Stimulated activated CD4-positive, alpha-beta T cell treated with anti-CD3 and anti-CD28 coated beads, Interleukin-2, amount 100 ng/mL, for 4 hours (primary cell): ENCODE results near the gene PARD6A.

Experiments
- DNase-seq: peaks from one replicate; pipeline ENCODE4 v3.0.0-alpha.2; 2020; ENCODE audit warnings: low read depth

The PARD6A gene

DNA sequence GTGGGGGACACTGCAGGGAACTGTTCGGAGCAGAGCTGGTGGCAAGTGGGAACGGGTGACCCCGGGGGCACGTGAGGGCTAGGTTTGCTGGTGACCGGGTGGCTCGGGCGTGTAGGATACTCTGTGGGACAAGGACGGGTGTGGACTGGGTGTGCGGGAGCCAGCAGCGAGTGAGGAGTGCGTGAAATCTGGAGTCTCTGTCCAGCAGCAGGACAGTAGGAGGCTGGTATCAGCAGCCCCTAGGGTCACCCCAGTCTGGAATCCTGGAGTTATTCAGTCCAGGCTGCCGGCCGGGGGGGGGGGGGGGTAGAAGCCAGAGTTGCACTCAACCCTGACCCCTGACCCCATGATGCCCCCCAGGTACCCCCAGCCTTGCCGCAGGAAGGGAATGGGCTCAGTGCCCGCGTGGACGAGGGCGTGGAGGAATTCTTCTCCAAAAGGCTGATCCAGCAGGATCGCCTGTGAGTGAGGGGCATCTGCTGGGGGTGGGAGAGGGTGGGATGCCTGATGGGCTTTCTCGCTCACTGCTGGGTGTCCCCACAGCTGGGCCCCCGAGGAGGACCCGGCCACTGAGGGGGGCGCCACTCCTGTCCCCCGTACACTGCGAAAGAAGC, 6.9 kb upstream of the PARD6A start:
- DNase-seq = no peak

DNA sequence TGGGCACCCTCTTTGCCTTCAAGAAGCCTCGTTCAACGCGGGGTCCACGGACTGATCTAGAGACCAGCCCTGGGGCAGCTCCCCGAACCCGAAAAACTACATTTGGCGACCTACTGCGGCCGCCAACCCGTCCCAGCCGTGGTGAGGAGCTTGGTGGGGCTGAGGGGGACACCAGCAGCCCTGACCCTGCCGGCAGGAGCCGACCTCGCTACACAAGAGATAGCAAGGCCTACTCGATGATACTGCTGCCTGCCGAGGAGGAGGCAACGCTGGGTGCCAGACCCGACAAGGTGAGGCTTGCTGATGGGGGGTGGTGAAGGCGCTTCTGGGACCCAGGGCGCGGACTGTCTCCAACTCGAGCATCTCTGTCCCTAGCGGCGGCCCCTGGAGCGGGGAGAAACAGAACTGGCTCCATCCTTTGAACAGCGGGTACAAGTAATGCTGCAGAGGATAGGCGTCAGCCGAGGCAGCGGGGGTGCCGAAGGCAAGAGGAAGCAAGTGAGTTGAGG, 6.3 kb upstream of the PARD6A start:
- no peak for DNase-seq

DNA sequence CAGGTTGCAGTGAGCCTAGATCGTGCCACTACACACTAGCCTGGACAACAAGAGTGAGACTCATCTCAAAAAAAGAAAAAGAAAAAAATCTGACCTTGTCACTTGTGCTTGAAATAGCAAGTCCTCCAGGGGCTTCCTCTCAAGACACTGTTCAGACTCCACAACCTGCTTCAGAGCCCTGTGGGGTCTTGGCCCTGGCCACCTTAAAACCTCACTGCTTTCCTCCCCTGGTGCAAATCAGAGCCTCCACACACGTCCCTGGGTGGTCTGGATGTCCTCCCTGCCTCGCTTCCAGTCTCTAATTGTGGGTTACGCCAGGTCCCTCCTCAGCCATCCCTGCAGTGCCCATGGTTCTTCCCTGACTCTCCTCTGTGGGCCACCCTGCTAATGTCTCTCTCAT, 5.4 kb upstream of the PARD6A start:
- no peak for DNase-seq

DNA sequence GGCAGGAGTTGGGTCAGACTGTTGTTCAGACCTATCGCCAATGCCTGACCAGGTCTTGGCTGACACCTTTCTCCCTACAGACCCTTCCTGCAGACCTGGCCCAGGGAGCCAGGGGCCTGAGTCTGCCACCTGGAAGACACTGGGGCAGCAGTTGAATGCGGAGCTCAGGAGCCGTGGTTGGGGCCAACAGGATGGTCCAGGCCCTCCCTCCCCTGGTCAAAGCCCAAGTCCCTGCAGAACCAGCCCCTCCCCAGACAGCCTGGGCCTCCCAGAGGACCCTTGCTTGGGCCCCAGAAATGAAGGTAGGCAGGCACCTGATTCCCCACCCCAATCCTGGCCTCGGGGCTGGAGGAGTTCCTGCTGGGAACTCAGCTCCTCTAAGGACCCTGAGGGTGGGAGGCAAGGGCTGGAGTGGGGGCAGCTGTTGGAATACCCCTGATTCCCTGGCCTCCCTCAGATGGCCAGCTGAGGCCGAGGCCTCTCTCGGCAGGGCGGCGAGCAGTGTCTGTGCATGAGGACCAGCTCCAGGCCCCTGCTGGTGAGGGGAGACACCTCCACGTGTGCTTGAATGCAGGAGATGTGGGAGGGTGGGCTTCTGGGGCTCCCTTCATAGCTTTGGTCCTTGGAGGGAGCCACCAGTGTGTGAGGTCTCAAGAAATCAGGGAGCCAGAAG, 4.3 kb upstream of the PARD6A start:
- no peak for DNase-seq

DNA sequence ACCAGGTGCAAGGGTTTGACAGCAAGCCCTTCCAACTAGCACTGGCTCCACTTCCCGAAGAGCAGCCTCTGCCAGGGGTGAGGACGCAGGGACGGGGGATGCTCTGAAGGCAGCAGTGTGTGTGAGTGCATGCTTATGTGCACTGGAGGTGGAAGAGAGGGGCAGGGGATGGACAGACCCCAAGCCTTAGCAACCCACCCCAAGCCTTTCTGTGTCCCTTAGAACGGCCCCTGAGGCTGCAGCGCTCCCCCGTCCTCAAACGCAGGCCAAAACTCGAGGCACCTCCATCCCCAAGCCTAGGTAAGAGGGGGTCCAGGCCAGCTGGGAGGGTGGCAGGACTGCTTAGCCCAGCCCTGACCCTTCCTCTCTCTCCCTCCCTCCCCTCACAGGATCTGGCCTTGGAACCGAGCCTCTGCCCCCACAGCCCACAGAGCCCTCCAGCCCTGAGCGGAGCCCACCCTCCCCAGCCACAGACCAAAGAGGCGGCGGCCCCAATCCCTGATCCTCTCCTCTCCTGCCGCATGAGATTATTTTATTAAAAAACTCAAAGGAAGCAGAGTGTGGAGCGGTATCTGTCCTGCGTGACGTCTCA, 3.6 kb upstream of the PARD6A start:
- no peak for DNase-seq

DNA sequence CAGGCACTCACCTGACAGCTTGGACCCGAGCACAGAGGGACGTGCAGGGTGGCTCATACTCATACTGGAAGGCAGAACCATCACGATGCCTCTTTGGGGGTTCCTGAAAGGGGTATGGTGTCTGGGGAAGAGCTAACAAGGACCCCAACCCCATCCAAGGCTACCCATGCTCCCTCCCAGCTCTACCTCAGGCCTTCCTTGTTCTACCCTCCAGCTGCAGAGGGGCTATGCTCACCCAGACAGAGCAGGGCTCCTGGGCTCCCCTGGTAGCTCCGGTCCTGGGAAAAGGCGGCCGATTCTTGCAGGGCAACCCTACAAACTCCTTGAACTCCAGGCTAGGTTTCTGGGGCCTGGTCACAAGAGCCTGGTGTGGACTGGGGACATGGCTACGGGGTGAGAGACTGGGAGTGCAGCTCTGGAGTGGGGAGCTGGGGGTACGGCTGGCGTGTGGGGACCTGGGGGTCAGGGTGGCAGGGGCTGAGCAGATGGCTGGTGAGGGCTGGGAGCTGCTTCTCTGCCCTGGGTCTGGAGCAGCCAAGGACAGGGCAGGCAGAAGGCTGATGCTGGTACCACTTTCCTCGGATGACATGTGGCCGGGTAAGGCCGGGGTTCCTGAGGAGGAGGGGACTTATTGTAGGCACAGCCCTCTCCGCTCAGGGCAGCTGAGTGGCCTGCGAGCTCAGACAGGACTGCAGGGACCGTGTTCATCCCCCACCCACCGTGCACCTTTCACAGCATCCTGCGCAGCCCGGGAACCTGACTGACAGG, 2.8 kb upstream of the PARD6A start:
- no peak for DNase-seq

DNA sequence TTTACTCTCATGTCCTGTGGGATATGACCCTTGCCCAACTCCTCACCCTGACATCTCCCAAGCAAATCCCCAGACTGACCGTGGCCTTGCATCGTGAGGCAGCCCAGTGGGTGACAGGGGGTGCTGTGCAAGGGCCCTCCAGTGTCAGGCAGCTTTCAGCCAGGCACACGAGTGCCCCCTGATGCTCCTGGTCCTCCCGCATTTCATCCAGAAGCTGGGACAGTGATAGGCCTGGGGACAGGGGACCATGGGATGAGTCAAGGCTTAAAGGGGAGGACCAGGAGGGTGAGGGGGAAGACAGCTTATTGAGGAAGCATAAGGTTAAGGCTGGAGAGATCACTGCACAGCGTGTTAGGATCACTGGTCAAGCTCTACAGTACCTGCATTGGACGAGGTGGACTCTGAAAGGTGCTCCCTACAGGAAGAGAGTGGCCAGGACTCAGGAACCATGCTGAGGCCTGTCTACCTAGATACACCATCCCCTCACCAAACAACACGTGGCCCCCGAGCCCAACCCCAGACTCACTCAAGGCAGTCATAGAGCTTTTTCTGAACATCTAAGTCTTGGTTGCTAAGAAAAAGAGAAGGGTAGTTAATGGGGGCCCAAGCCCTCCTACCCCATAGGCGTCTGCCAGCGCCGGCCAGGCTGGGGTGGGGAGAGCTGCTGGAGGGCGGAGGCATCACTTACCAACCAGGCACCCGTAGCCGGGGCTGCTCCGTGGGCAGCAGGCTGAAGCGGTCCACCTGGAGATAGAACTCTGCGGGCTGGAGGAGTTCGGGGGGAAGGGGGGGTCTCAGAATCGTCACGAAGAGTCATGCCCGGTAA, 1.7 kb upstream of the PARD6A start:
- no peak for DNase-seq

DNA sequence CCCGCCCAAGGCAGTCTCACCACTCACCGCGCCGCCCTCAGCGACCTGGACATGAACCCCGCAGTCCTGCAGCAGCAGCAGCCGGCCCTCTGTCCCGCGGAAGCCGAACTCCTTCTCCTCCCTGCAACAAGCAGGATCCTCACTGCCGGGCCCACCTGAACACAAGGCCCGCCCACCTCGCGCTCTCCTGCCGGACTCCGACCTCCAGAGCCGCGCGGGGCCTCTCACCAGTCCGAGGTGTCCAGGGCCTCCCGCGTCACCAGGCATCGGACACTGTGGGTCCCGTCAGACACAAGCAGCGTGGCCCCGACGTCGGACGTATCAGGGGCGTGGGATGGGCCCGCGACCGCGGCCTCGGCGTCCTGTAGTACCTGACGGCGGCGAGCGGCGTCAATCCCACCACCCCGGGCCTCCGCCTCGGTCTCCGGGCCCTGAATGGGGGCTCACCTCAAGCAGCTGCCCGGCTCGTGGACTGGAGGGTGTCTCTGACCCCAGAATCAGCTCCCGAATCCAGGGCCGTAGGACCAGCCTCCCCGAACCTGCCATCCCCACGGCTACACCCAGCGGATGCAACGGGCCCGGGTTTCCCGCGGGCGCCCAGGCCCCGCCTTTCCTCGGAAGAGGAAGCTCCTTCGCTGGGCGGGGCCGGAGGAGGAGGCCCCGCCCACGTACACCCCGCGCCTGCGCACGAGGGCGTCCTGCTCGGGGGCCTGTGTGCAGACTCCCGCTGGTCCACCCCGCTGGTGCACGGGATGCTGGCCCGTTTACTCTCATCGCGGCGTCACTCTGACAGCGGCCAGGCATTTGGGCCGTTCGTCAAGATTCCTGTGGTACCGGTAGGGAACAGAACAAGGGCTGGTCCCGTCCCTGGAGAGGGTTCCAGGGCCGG, 841 bp upstream of the PARD6A start, which contains the start of gene ACD:
TSS of gene ACD (minus strand) at position 586 of the 889 bp plus-strand sequence. CDS start at position 546, 40 bp downstream.
- DNase-seq = peak; percentile 90

DNA sequence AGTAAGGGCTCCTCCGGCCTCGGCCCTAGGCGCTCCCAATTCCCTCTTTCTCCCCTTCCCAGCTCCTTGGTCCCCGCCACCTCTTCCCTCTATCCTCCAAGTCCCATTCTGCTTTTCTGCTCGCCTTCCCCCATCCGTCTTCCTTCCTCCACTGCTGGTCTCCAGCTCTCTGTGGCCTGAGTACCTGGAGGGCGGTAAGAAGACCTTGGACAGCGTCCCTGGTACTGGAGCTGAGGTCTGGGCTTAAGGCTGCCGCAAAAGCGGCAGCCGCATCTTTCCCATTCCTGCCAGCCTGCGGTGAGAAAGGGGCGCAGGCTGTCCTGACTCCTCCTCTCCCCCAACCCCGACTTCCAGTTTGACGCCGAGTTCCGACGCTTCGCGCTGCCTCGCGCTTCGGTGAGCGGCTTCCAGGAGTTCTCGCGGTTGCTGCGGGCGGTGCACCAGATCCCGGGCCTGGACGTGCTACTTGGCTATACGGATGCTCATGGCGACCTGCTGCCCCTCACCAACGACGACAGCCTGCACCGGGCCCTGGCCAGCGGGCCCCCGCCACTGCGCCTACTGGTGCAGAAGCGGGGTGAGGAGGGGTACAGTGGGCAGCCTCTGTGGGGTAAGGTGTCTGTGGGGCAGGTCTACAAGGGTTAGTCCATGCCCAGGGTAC, 471 bp downstream of the PARD6A start:
- DNase-seq = no peak

DNA sequence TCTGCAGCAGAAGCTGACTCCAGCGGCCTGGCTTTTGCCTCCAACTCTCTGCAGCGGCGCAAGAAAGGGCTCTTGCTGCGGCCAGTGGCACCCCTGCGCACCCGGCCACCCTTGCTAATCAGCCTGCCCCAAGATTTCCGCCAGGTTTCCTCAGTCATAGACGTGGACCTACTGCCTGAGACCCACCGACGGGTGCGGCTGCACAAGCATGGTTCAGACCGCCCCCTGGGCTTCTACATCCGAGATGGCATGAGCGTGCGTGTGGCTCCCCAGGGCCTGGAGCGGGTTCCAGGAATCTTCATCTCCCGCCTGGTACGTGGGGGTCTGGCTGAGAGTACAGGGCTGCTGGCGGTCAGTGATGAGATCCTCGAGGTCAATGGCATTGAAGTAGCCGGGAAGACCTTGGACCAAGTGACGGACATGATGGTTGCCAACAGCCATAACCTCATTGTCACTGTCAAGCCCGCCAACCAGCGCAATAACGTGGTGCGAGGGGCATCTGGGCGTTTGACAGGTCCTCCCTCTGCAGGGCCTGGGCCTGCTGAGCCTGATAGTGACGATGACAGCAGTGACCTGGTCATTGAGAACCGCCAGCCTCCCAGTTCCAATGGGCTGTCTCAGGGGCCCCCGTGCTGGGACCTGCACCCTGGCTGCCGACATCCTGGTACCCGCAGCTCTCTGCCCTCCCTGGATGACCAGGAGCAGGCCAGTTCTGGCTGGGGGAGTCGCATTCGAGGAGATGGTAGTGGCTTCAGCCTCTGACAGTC, 1.3 kb downstream of the PARD6A start:
- DNase-seq = no peak

DNA sequence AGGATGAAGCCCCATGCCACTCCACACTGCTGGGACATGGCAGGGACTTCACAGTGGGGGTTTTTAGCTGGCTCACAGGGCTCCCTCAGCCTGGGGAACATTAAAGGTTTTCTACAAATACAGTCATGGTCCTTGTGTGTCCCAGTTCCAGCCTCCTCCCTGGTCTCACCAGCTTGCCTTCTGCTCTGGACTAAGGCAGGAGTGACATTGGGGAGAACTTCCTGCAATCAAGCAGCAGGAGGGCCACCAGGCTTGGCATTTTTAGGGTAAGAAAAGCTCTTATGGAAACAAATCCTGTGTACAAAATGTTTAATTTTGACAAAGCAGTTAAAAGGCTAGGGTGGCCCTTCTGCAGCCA, 1.9 kb downstream of the PARD6A start:
- DNase-seq = no peak

DNA sequence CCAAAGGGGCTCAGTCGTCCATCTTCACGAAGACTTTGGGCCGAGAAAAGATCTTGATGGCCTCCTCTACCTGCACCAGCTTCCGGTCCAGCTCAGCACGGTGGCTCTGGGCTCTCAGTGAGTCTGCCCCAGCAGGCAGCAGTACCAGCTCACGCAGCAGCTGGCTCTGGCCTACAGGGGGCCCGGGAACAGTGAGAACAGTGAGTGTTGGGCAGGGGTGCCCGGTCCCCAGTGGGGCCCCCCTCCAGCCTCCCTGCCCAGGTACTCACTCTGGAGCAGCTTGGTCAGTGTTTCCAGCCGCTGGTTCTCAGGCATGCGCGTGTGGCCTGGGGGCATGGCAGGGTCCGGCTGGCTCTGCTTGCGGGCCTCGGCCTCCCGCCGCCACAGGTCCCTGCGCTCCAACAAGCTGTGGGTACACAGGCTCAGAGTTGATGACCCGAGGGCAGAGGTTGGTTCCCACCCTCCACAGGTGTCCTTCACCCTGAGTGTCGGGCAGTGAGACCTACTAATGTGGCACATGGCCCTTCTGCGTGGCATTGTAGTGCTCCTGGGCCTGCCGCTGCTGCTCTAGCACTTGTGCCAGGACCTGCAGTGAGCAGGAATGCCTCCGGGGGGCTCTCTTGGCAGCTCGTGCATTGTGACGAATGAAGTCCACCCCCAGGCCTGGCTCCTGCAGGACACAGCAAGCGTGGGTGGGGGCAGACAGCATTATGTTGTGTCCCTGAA, 2.6 kb downstream of the PARD6A start:
- no peak for DNase-seq

DNA sequence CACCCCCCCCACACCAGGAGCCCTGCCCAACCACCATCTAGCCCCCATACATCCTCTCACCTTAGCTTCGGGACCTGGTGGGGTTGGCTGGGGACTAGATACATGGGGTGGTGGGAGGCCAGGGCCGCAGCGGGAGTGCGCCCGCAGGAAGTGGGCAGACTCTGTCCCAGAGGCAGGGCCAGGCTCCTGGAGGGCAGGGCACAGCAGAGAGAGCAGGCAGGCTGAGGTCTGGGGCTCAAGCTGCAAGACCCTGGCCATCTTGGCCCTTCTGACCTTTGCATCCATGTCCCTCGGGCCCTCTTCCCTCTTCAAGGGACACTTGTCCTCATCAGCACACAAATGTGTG, 3.1 kb downstream of the PARD6A start:
- no peak for DNase-seq

DNA sequence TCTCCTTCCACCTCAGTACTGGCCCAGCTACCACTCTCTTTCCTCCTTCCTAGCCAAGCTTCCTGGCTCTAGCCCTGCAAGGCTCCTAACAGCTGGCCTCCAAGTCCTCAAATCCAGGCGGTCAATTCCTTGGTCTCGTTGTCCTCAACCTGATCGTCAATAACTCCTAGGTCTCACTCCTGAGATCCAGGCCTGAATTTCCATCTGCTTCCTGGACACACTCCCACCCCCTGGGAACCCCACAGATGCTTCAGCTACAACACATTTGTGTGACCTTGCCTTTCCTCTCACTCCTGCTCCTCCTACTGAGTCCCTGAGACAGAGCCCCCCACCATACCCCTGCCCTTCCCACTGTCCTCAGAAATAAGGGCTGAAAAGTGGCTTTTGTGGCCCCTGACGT, 3.5 kb downstream of the PARD6A start:
- no peak for DNase-seq

DNA sequence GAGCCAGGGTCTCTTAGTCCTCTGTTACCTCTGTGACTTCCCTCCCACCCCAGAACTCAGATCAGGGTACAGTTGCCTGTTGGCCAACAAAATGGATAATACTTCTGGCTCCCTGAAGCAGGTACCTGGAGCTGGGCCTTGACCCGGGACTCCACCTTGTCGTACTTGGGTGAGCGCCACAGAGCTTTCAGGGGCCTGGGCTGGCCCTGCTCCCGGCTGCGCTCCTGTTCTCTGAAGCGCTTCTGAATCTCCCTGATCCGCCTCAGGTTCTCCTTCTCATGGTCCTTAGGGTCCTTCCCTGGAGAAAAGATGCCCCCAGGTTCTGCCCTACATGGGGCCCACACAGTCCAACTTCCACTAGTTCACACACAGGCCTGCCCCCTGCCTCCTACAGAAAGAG, 4.1 kb downstream of the PARD6A start:
- DNase-seq = no peak

DNA sequence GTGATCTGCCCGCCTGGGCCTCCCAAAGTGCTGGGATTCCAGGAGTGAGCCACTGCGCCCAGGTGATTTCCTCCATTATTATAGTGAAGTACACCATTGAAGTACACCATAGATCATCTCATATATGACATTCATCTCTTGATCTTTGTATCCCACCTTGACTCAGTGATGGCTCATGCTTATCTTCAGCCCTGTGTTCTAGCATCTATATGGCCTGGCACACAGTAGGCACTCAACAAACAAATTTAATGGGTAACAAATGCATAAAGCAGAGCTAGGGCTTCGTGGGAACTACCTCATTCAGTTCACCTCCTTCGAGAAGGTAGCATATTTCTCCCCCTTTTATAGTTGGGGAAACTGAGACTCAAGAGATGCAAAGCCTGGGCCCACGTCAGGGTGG, 4.8 kb downstream of the PARD6A start:
- DNase-seq = no peak

DNA sequence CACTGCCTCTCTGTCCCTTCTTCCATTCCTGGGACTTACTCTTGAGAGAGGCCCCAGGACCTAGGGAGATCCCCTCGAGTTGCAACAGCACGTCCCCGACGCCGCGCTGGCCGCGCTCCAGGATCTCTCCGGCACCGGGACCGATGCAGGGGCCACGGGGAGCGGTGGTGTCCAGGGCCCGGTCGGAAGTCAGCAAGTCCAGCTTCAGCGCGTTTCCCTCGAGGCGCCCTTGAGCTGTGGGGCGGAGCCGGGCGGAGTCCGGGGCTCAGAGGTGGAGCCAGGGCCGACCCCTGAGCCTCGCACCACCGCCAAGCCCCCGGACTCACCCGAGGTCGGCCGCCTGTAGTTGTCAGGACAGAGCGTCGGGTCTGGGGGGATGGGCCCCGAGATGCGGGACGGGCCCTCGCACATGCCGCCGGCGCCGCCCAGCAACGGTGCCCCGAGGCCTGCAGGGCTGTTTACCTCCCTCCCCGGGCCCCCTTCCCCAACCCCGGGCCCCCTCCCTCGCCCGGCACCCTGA, 5.3 kb downstream of the PARD6A start:
- no peak for DNase-seq

DNA sequence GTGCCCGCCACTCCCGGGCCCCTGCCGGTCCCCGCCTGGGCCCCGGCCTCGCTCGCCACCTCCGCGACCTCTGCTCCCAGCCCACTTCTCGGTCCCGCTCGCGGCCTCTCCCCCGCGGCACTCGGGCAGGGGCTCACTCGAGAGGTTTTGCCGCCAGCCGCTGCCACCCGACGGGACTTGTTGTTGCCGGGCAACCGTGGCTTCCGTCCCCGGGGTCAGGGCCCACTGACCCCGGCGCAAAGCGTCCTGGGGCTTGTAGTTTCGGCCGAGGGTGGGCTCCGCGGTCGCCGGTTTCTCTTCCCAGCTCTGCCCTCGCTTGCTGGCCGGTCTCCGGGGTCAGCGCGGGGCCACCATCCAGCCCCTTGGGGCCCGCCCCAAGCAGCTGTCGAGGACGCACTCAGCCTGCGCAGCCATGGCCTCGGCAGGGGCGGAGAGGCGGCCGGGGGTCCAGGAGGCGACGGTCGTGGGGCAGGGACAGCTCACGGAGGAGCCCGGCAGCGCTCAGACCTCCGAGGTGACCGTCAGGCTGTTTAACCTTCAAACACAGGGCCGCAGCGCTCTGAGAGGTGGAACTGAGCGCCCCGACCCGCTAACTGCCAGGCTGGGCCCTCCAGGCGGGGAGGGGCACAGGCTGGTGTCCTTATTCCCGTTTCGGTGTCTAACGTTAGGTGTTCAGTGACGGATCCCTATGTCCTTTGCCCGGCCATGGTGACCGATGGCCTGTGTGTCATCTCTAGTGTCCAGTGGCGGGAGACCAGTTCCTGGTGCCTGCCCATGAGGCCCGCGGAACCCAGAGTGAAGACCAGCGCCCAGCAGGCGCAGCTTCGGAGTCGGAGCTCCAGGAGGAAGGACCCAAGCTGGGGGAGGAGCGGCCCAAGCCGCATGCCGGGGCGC, 6.0 kb downstream of the PARD6A start, which contains the start of the genes C16orf86 and ENKD1:
TSS of gene C16orf86 (plus strand) at position 256 of the 894 bp plus-strand sequence. CDS start at position 413, 157 bp downstream.
TSS of gene ENKD1 (minus strand) at position 192 of the 894 bp plus-strand sequence. CDS start 308 bp downstream, outside the sequence.
- DNase-seq = peak; percentile 72
